Limb (tissue), 2 donors: Measurements from ENCODE around the gene ECEL1.

Source experiments
- DNase-seq, 2 donors: peaks; one replicate each; pipeline ENCODE4 v3.0.0-alpha.2; 2016; ENCODE audit errors: extremely low spot score in 2 of 2

ECEL1 gene

DNA sequence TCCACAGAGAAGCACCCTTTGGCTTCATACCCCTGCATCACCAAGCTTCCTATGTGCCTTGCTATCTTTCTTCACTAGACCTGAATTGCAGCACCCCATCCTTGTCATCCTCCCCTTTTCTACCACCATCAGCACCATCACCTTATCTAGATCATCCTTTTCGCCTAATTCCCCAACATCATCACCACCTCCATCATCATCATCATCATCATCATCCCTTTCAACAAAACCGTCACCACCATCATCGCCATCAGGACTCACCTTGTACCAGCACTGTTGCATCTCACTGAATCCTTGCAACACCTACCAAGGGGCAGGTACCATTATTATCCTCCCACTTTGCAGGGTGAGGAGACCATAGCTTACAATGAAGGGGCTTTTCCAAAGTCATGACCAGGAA is 10.8 kb upstream of the ECEL1 start:
- DNase-seq, result no peak

DNA sequence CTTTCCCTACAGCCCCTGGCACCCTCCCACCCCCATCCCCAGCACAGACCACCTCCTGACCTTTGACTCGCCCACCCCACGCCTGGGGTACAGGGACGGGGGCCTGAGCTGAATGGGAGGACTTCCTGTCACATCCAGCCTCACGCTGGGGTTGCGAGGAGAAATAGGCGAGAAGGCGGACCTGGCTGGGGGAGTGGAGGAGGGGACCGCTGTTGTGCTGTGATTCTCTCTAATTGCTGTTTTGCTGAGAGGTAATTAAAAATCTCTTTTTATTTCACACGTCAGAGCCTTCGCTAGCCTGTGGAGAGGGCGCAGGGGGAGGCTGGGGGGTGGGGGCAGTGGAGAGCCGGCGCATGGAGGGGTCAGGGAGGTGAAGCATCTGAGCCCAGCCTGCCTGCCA is 9.7 kb upstream of the ECEL1 start:
- DNase-seq, result no peak

DNA sequence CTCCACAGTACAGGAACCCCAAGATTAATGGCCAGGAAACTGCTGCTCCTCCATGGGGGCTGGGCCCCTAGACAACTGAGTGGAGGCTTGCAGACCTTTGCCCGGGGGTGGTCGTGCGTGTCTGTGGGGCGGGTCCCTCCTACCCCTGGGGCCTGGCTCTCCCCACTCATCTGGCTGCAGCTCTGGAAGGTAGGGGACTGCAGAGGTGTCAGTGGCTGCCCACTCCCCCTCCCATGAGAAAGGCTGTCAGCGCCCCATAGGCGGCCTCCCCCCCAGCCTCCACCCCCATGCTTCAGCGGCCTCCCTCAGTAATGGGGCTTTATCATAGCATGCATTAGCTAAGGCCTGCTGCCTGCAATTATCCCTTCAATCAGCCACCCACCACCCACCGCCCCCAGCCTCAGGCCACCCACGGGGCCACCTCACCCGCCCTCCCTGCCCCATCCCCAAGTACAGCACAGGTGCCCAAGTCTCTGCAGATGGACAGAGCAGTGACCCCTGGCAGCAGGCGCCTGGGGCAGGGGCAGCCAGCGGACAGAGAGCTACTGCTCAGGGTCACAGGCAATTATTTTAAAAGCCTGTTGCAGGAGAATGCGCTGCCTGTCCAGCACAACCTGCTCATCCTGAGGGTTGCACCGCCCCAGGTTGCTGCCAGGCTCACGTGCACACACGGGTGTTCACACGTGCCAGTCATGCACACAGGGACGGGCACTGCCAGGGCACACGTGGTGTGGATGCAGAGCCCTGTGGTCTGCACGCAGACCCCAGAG is 9.1 kb upstream of the ECEL1 start:
- DNase-seq, result no peak

- DNase-seq, result no peak
Observed at GRCh38 chr2:232495292-232495691, 7.7 kb upstream of the ECEL1 start.

DNA sequence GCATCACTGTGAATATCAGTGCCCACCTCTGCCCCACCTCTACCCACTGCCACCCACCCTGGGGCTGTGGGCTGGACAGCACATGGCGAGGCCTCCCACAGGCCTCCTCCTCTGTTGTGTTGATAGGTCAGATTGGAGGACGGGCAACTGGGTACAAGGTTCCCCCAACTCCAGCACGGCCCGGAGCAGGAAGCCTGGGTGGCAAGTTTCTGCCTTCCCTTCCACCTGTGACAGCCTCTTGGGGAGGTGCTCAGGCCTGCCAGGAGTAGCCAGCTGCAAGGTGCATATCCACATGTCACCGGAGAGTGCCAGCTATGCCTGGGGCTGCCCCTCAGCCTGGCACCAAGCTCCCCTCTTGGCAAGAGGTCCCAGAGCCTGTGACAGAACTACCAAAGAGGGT is 6.9 kb upstream of the ECEL1 start:
- no peak for DNase-seq

DNA sequence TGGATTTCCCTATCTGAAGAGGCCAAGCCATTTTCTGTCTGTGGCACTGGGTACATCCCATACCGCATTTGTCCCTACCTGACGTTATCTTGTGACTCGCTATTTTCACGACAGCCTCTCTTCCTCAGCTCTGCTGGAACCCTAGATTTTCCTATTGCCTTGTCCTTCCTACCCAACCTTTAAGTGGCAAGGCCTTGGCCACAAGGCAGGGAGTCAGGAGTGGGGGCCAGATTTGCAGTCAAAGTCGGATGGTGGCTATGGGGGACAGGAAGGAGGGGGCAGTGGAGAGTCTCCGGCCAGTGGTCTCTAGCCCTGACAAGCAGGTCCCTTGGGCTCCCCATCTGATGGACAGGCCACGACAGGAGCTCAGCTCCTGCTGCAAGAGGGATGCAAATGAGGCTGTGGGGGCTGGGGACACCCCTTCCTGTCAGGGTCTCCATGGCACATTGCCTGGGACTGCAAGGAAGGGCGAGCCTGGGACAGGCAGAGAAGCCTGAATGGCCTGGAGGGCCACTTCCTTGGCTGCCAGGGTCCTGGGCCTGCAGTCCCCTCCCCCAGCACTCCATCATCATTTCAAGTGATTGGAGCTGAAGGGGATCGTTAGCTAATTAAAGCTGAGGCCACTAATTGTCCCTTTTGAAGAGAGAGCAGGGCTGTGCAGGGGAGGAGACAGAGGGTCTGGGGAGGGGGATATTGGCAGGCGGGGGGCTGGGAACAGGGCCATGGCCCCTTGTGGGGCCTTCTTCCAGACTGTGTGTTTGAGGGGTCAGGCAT is 6.3 kb upstream of the ECEL1 start:
- DNase-seq, result no peak

DNA sequence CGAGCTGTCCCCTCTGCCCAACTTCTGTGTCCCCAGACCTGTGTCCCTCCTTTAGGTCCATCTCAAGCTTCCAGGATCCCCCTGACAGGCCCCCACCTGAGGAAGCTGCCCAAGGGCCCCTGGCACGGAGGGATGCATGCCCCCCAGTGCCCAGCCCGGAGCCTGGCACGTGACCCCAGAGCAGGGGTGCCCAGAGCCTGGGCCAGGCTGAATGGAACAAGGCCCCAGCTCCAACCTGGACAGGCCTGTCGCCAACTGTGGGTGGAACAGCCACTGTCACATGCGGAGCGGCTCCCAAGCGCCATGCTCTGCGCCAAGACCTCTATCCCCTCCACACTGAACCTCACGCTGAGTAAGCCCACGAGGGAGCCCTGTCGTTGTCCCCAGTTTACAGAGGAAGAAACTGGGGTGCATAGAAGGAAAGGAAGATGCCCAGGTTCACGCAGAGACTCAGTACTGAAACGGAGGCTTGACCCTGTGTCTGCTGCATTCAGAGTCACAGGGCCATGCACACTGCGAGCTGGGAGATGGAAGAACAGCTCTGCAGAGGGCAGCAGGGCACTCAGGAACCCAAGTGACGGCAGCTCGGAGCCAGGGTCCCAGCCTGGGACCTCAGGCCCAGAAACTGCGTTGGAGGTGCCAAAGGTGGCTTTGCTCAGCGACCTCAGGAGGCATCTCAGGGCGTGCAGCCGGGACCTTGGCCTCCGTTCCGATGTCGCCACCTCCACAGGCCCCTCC is 5.5 kb upstream of the ECEL1 start:
- DNase-seq, result no peak

GRCh38 chr2:232492236-232492848 is 4.7 kb upstream of the ECEL1 start:
- peak in 1 of 2 donors; percentile 22 for DNase-seq

DNA sequence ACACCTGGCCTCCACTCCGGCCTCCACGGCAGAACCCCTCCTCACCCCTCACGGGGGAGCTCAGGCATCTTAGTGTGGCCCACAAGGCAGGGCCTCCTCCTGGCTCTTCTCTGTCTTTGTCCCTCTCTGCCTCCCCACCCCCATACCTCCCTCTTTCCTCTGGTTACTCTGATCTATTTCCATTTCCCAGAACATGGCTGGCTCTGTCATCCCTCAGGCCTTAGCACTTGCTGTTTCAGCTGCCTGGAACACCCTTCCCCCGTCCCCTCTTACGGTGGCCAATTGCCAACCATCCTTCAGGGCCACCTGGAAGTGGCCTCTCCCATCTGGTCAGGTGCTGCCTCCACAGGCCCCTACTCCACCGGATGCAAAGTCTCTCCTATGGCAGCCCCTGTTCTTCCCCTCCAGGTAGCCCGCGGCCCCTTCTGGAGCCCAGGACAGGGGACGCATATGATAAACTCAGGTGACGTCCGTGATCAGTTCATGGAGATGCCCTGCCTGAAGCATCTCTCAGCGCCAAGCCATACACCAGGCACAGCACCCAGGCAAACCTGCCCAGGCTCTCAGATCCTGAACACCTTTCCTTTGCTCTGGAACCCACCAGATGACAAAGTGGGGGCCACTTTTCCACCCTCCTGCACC is 3.6 kb upstream of the ECEL1 start:
- peak in 1 of 2 donors; percentile 25 for DNase-seq

DNA sequence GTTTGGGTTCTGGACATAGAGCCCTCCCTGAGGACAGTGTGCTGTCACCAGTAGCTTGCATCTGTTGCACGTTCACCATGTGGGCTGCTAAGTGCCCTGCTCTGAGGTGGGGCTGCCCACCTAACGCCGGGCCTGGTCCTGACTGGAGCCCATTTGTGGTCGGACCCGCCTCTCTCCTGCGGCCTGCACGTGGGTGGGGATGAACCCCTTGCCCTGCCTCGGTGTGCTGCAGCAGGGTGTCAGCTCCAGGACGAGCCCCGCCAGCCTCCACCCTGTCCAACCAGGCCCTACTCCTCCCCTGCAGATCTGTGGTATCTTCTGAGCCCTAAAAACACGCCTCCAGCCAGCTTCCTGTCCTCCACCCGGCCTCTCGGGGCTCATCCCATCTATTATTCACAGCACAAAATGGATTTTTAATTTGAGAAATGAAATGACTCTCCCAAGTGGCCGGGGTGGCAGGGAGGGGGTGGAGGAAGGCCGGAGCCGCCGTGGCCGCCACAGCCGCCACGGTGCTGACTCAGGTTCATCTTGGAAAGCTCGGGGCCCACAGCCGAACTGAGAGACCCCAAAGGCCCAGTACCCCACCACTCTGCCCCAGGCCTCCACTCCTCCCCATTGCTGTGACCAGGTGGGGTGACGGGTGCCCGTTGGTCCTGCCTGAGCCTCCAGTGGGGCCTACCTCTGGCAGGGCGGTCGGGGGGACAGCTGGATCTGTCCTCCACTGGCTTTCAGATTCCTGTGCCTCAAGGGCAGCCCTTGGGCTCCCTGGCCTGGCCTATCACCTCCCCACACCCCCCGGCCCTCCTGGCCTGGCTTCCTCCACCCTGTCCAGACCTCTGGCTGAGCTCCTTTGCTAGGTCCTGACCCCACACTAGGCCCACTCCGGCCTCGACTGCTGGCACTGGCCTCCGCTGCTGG is 2.8 kb upstream of the ECEL1 start:
- peak in 1 of 2 donors; percentile 30 for DNase-seq

DNA sequence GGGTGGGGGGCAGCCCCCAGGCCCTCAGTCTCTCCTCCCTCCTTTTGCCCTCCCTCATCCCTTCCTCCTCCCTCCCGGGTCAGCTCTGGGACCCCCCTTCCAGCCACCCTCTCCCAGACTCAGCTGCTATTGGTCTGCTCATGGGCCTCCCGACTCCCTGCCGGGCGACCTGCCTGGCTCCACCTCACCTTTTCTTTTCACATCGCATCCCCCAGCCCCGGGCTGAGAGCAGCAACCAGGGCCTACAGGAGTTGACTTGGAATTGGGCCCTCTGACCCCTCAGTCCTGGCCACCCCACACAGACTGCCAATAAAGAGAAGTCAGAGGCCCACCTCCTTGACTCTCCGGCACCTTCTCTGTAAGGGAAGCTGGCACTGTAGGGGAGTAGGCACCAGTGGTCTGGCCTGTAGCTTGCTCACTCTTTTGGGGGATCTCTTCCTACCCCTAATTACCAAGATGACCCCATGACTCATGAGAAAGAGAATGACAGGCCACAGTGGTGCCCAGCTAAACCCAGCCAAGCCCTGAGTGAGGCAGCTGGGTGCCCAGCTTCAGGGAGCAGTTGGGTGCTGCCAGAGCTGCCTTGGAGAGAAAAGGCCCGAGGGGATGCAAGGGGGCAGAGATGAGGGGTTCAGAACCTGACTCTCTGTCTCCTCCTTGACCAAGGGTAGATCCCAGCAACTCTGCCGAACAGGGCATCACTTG is 2.0 kb upstream of the ECEL1 start:
- peak in 1 of 2 donors; percentile 25 for DNase-seq

DNA sequence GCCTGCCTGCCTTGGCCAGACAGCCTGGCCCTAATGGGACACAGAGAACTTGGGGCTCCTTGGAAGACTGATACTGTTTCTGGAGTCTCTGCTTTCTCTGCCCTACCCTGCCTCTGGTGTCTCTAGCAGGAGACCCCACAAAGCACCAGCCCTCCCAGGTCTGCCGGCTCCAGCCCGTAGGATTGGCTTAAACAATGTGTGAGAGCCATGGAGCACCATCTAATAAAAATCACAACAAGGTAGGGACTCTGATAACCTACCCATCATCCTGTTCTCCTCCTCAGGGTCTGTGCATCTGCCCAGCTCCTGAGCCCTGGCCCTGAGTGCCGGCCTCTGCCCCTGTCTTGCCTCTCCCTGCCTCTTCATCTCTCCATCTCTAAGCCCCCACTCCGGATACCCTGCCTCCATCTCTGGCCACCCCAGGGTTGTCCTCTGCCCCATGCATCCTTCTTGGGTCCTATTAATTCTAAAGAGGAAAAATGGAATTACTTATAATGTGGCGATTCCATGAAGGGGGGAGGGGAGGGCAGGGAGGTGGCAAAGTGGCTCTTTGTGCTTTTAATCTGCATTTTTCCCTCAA is 1.2 kb upstream of the ECEL1 start:
- DNase-seq, result peak in 1 of 2 donors; percentile 19

GRCh38 chr2:232488097-232488711 is 570 bp upstream of the ECEL1 start:
- peak in 1 of 2 donors; percentile 35 for DNase-seq

DNA sequence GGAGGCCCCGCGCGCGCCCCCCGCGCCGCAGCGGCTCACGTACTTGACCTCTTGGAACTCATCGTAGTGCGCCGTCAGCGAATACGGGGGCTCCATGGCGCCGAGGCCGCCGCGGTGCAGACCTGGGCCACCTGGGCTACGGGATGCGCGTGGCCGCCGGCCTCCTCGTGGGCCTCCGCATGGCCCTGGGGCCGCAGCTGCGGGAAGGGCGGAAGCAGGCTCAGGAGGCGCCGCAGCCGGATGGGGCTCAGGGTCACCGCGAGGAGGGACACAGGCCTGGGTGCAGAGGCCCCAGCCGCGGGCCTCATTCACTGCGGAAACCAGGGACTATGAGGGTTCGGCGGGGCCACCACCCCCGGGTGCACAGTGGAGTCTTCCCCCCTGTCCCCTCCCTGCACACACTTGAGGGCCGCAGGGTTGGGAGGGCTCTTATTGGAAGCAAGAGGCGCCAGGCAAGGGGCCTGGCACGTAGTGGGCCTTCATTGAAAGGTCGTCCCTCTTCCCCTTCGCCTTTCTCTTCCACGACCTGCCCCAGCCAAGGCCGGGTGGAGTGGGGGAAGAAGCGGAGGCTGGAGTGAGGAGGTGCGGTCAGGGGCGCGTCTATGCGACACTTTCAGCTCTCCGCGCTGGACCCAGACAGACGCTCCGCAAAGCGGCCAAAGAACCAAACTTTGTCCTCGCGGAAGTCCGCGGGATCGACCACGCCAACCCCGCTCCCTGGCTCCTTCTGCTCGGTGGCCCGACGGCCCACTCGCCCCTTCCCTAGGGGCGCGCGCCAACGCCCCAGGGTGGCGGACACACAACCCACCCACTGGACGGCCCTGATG is 863 bp downstream of the ECEL1 start:
- DNase-seq, result peak in 1 of 2 donors; percentile 32

- peak in 1 of 2 donors; percentile 48 for DNase-seq
Observed at GRCh38 chr2:232485757-232486557, 1.7 kb downstream of the ECEL1 start.

DNA sequence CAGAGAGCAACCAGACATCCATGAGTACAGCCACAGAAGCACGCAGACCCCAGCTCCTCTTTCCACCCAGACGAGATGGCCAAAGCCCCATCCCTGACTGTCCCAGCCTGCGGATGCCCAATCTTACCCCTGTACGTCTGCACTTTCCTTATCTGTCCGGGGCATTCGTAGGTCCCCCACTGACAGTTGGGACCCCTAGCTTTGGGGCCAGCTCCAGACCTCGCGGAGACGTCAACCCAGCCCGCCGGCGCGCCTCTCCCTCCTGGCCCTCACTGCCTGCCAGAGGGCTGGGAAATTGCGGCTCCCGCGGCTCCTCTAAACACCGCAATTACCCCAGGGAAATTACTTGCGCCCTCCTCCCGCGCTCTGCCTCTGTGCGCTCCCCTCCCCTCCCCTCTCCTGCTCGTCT is 2.3 kb downstream of the ECEL1 start:
- no peak for DNase-seq
